Measurements from ENCODE around the gene P2RX2. TPM values are rescaled to one million over a fixed set of nuclear protein-coding genes. Genes with fewer than 3 reads are reported as not detected.

The P2RX2 gene
- total RNA-seq, 2 donors from 2014 or later, result 1.0 TPM; not detected in 1

- no peak overlapping the region for H3K4me3 ChIP-seq
- TF ChIP-seq CTCF (IDR thresholded peaks at IDR 0.05), result no peak
- TF ChIP-seq POLR2A (IDR thresholded peaks at IDR 0.05), result no peak
- intact Hi-C loops (cut with DNase I), result loop anchor here (5.0 to 10.0 kb wide), 2 partner anchors 194 to 457 kb away; no protein-coding TSS in a partner anchor
- WGBS, 2 donors, result 89 to 91% methylated on average over 10 of the region's 10 CpGs
- ATAC-seq, result no peak
- no peak for DNase-seq
- H3K9me3 ChIP-seq, result peaks cover 0 to 10% (median 0%) of the 10 kb centered on the region in 3 donors
- no peaks in the 10 kb centered on the region for H3K36me3 ChIP-seq (replicated peaks in 1 of 2; ENCODE audit: insufficient read depth in 1 of 2, low read depth in 2 of 2)
- H3K4me1 ChIP-seq, result no peaks in the 10 kb centered on the region
- H3K27me3 ChIP-seq, result peaks cover 0 to 25% of the 10 kb centered on the region in 2 donors
- no peak overlapping the region for H3K27ac ChIP-seq
Observed at GRCh38 chr12:132611620-132612019, 7.0 kb upstream of the P2RX2 start.

- Histone ChIP-seq H3K36me3 (replicated peaks in 1 of 2; ENCODE audit: insufficient read depth in 1 of 2, low read depth in 2 of 2) (no peaks in the 10 kb centered on the region), H3K27me3 (peaks cover 0 to 29% of the 10 kb centered on the region in 2 donors), H3K4me3 (no peak overlapping the region), H3K27ac (no peak overlapping the region), H3K4me1 (peaks cover 4% of the 10 kb centered on the region), H3K9me3 (peaks cover 0 to 10% (median 0%) of the 10 kb centered on the region in 3 donors)
- intact Hi-C loops (cut with DNase I), result loop anchor here (5.0 to 10.0 kb wide), 2 partner anchors 197 to 459 kb away; no protein-coding TSS in a partner anchor
- WGBS, 2 donors, result 72 to 73% methylated on average over 5 of the region's 5 CpGs
- no peak for TF ChIP-seq POLR2A (IDR thresholded peaks at IDR 0.05)
- no peak for TF ChIP-seq CTCF (IDR thresholded peaks at IDR 0.05)
- DNase-seq (no peak), ATAC-seq (no peak)
Observed at GRCh38 chr12:132614029-132614428, 4.5 kb upstream of the P2RX2 start.

- Histone ChIP-seq H3K4me3 (no peak overlapping the region), H3K36me3 (replicated peaks in 1 of 2; ENCODE audit: insufficient read depth in 1 of 2, low read depth in 2 of 2) (no peaks in the 10 kb centered on the region), H3K9me3 (peaks cover 0 to 10% (median 0%) of the 10 kb centered on the region in 3 donors), H3K27ac (no peak overlapping the region), H3K27me3 (peaks cover 0 to 27% of the 10 kb centered on the region in 2 donors), H3K4me1 (peaks cover 4% of the 10 kb centered on the region)
- ATAC-seq (peak; percentile 88), DNase-seq (peak; percentile 81 to 84 (median 82))
- TF ChIP-seq POLR2A (IDR thresholded peaks at IDR 0.05), result no peak
- peak; percentile 55 to 88 (median 81) for TF ChIP-seq CTCF (IDR thresholded peaks at IDR 0.05)
- WGBS, 2 donors, result 23 to 35% methylated on average over 14 to 18 of the region's 18 CpGs
- intact Hi-C loops (cut with DNase I), result loop anchor here (5.0 to 10.0 kb wide), 2 partner anchors 198 to 460 kb away; no protein-coding TSS in a partner anchor
Observed at GRCh38 chr12:132614861-132615578, 3.6 kb upstream of the P2RX2 start.

GRCh38 chr12:132615579-132616038 is 3.0 kb upstream of the P2RX2 start:
- 59 to 62% methylated on average over 9 to 16 of the region's 16 CpGs for WGBS, 2 donors
- no peak for ATAC-seq

More at GRCh38 chr12:132615579-132616038, 3.0 kb upstream of the P2RX2 start:
- Histone ChIP-seq H3K9me3 (peaks cover 0 to 10% (median 0%) of the 10 kb centered on the region in 3 donors), H3K4me1 (peaks cover 4% of the 10 kb centered on the region), H3K27me3 (peaks cover 0 to 24% of the 10 kb centered on the region in 2 donors), H3K36me3 (replicated peaks in 1 of 2; ENCODE audit: insufficient read depth in 1 of 2, low read depth in 2 of 2) (no peaks in the 10 kb centered on the region), H3K4me3 (no peak overlapping the region), H3K27ac (no peak overlapping the region)
- no peak for DNase-seq
- TF ChIP-seq POLR2A (IDR thresholded peaks at IDR 0.05) (no peak), CTCF (IDR thresholded peaks at IDR 0.05) (no peak)
- intact Hi-C loops (cut with DNase I), result loop anchor here (10.0 kb wide), 1 partner anchor 461 kb away; no protein-coding TSS in a partner anchor

All from body of pancreas (tissue), 4 donors.